ENCODE measurements around the gene CRIP1.
A peak's percentile ranks its signal among the peaks of the same experiment; 100 is the strongest.

- peak; percentile 38 to 51; a peak in 4 of 5 replicates for TF ChIP-seq RAD21 (conservative IDR thresholded peaks at IDR 0.05 in 1 of 2, IDR thresholded peaks at IDR 0.05 in 1 of 2)
- peak; percentile 31; the same call in 1 of the 2 replicates for TF ChIP-seq POLR2A (IDR thresholded peaks at IDR 0.05; ENCODE audit: low read length)
- TF ChIP-seq, protein P1, sequence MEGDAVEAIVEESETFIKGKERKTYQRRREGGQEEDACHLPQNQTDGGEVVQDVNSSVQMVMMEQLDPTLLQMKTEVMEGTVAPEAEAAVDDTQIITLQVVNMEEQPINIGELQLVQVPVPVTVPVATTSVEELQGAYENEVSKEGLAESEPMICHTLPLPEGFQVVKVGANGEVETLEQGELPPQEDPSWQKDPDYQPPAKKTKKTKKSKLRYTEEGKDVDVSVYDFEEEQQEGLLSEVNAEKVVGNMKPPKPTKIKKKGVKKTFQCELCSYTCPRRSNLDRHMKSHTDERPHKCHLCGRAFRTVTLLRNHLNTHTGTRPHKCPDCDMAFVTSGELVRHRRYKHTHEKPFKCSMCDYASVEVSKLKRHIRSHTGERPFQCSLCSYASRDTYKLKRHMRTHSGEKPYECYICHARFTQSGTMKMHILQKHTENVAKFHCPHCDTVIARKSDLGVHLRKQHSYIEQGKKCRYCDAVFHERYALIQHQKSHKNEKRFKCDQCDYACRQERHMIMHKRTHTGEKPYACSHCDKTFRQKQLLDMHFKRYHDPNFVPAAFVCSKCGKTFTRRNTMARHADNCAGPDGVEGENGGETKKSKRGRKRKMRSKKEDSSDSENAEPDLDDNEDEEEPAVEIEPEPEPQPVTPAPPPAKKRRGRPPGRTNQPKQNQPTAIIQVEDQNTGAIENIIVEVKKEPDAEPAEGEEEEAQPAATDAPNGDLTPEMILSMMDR (IDR thresholded peaks at IDR 0.05), result peak; percentile 69
Measured at GRCh38 chr14:105489542-105490266, 3.0 kb downstream of the CRIP1 start.
